Tibial nerve (tissue), 4 donors: ENCODE measurements around the gene DAZAP1.

Experiments
- CTCF ChIP-seq, 5 experiments: fragments of 200-600 bp in 3 of 5; fragments of 450-650 bp in 2 of 5; sonication (generic) in 3 of 5; IDR thresholded peaks; one replicate each; pipeline ENCODE4 v1.5.1; 2016 to 2019; ENCODE audit warnings: antibody characterized with exemption in 5 of 5, mild to moderate bottlenecking in 3 of 5, moderate library complexity in 2 of 5
- EP300 ChIP-seq, 2 donors: sonication (generic); formaldehyde crosslinking; IDR thresholded peaks; one replicate each; pipeline ENCODE4 v1.6.1; 2017; ENCODE audit warnings: antibody characterized with exemption in 2 of 2, mild to moderate bottlenecking in 1 of 2
- POLR2A ChIP-seq, 2 donors: fragments of 450-650 bp; IDR thresholded peaks; one replicate each; pipeline ENCODE4 v1.6.1; 2017; ENCODE audit warnings: antibody characterized with exemption in 2 of 2, mild to moderate bottlenecking in 2 of 2, moderate library complexity in 2 of 2

- TF ChIP-seq CTCF (IDR thresholded peaks at IDR 0.05) (no peak), EP300 (IDR thresholded peaks at IDR 0.05) (no peak), POLR2A (IDR thresholded peaks at IDR 0.05) (no peak)
These were observed 58.7 kb downstream of the DAZAP1 start for GRCh38 chr19:1466018-1466460.
